Stromal cell of bone marrow (primary cell): ENCODE data around the gene NFIA.
"Not testable (repeated sequence)": the region's sequence is repeated elsewhere in the genome, so short reads cannot be mapped to it uniquely, and the experiment has no call there.

Experiments
- DNase-seq: peaks from one replicate; pipeline ENCODE4 v3.0.0-alpha.2; 2012; ENCODE audit warnings: low read depth

The NFIA gene

GRCh38 chr1:61102041-61102440, 19.7 kb downstream of the NFIA start:
- no peak for DNase-seq

- DNase-seq, result no peak
Measured at GRCh38 chr1:61102621-61103020, 20.3 kb downstream of the NFIA start.

GRCh38 chr1:61104220-61104671, 21.9 kb downstream of the NFIA start:
- DNase-seq, result no peak

- no peak for DNase-seq
Measured at GRCh38 chr1:61107638-61108037, 25.3 kb downstream of the NFIA start.

- DNase-seq, result no peak
Measured at GRCh38 chr1:61109158-61109557, 26.8 kb downstream of the NFIA start.

- no peak for DNase-seq
Measured at GRCh38 chr1:61109910-61110309, 27.5 kb downstream of the NFIA start.

- no peak for DNase-seq
Measured at GRCh38 chr1:61110554-61110953, 28.2 kb downstream of the NFIA start.

- no peak for DNase-seq
Measured at GRCh38 chr1:61111084-61112004, 29.0 kb downstream of the NFIA start.

GRCh38 chr1:61114178-61114870, 32.0 kb downstream of the NFIA start:
- DNase-seq, result no peak

GRCh38 chr1:61115436-61115835, 33.1 kb downstream of the NFIA start:
- DNase-seq, result no peak

GRCh38 chr1:61116421-61116820, 34.1 kb downstream of the NFIA start:
- DNase-seq, result no peak

- no peak for DNase-seq
Measured at GRCh38 chr1:61117283-61117682, 34.9 kb downstream of the NFIA start.

- DNase-seq, result no peak
Measured at GRCh38 chr1:61119085-61119484, 36.7 kb downstream of the NFIA start.

- DNase-seq, result no peak
Measured at GRCh38 chr1:61120246-61120840, 38.0 kb downstream of the NFIA start.

GRCh38 chr1:61120998-61121397, 38.6 kb downstream of the NFIA start:
- DNase-seq, result no peak

- no peak for DNase-seq
Measured at GRCh38 chr1:61121631-61122030, 39.3 kb downstream of the NFIA start.

GRCh38 chr1:61122389-61122788, 40.0 kb downstream of the NFIA start:
- no peak for DNase-seq

GRCh38 chr1:61123326-61123725, 41.0 kb downstream of the NFIA start:
- no peak for DNase-seq

- no peak for DNase-seq
Measured at GRCh38 chr1:61124078-61124477, 41.7 kb downstream of the NFIA start.

GRCh38 chr1:61124696-61125095, 42.3 kb downstream of the NFIA start:
- DNase-seq, result no peak

GRCh38 chr1:61125263-61125662, 42.9 kb downstream of the NFIA start:
- DNase-seq, result no peak

- DNase-seq, result no peak
Measured at GRCh38 chr1:61125895-61126294, 43.5 kb downstream of the NFIA start.

- DNase-seq, result not testable (repeated sequence)
Measured at GRCh38 chr1:61126843-61127242, 44.5 kb downstream of the NFIA start.
